IPS-18c (cell line): ENCODE results near the gene RYK.
"Not testable (repeated sequence)": the region's sequence is repeated elsewhere in the genome, so short reads cannot be mapped to it uniquely, and the experiment has no call there.

Experiments used
- H3K4me3 ChIP-seq: 2 replicates; pipeline ENCODE4 v1.7.0; 2013; ENCODE audit warnings: low read depth, mild to moderate bottlenecking, low read length, moderate library complexity; ENCODE audit not compliant: insufficient read depth
- H3K9me3 ChIP-seq: one replicate; pipeline ENCODE4 v1.6.1; 2013; ENCODE audit warnings: mild to moderate bottlenecking, low read length, moderate library complexity; ENCODE audit not compliant: control insufficient read depth, insufficient read depth

Gene RYK

GRCh38 chr3:134250717-134251220, at the start of gene RYK:
Gene RYK, minus strand, starts transcription at chr3:134250859. Its CDS starts 205 bp downstream, at chr3:134250654.
- peaks cover 4% of the 10 kb centered on the region for H3K9me3 ChIP-seq

GRCh38 chr3:134299888-134300206, 49.2 kb upstream of the RYK start:
- H3K9me3 ChIP-seq: no peaks in the 10 kb centered on the region
- no peak overlapping the region for H3K4me3 ChIP-seq

More at GRCh38 chr3:134250717-134251220, at the start of gene RYK:
- peak within 1 kb of the TSS; percentile 61 for H3K4me3 ChIP-seq

GRCh38 chr3:134299185-134299887, 48.7 kb upstream of the RYK start:
- Histone ChIP-seq H3K9me3 (no peaks in the 10 kb centered on the region), H3K4me3 (no peak overlapping the region)

- no peaks in the 10 kb centered on the region for H3K9me3 ChIP-seq
- H3K4me3 ChIP-seq: no peak overlapping the region
These were observed 47.6 kb upstream of the RYK start for GRCh38 chr3:134298249-134298648.

GRCh38 chr3:134296616-134297015, 46.0 kb upstream of the RYK start:
- H3K4me3 ChIP-seq: no peak overlapping the region

GRCh38 chr3:134295930-134296329, 45.3 kb upstream of the RYK start:
- H3K9me3 ChIP-seq: no peaks in the 10 kb centered on the region

More at GRCh38 chr3:134296616-134297015, 46.0 kb upstream of the RYK start:
- H3K9me3 ChIP-seq: no peaks in the 10 kb centered on the region

GRCh38 chr3:134294302-134295280, 43.9 kb upstream of the RYK start:
- no peaks in the 10 kb centered on the region for H3K9me3 ChIP-seq
- H3K4me3 ChIP-seq: no peak overlapping the region

More at GRCh38 chr3:134295930-134296329, 45.3 kb upstream of the RYK start:
- H3K4me3 ChIP-seq: no peak overlapping the region

- H3K4me3 ChIP-seq: no peak overlapping the region
- H3K9me3 ChIP-seq: no peaks in the 10 kb centered on the region
These were observed 40.9 kb upstream of the RYK start for GRCh38 chr3:134291319-134292254.

GRCh38 chr3:134287512-134287911, 36.9 kb upstream of the RYK start:
- H3K9me3 ChIP-seq: no peaks in the 10 kb centered on the region
- no peak overlapping the region for H3K4me3 ChIP-seq

GRCh38 chr3:134284438-134284837, 33.8 kb upstream of the RYK start:
- no peaks in the 10 kb centered on the region for H3K9me3 ChIP-seq
- no peak overlapping the region for H3K4me3 ChIP-seq

- no peak overlapping the region for H3K4me3 ChIP-seq
- H3K9me3 ChIP-seq: no peaks in the 10 kb centered on the region
These were observed 32.0 kb upstream of the RYK start for GRCh38 chr3:134282659-134283047.

- H3K9me3 ChIP-seq: no peaks in the 10 kb centered on the region
- H3K4me3 ChIP-seq: no peak overlapping the region
These were observed 31.4 kb upstream of the RYK start for GRCh38 chr3:134281912-134282658.

- H3K4me3 ChIP-seq: no peak overlapping the region
- peaks cover 2% of the 10 kb centered on the region for H3K9me3 ChIP-seq
These were observed 28.8 kb upstream of the RYK start for GRCh38 chr3:134279466-134279865.

GRCh38 chr3:134277066-134277660, 26.5 kb upstream of the RYK start:
- H3K4me3 ChIP-seq: no peak overlapping the region
- H3K9me3 ChIP-seq: peaks cover 2% of the 10 kb centered on the region

- Histone ChIP-seq H3K4me3 (no peak overlapping the region), H3K9me3 (peaks cover 2% of the 10 kb centered on the region)
These were observed 25.4 kb upstream of the RYK start for GRCh38 chr3:134276086-134276485.

GRCh38 chr3:134275110-134275509, 24.5 kb upstream of the RYK start:
- not testable (repeated sequence) for H3K9me3 ChIP-seq, H3K4me3 ChIP-seq
